Progenitor cell of endocrine pancreas (in vitro differentiated cells): ENCODE measurements around the gene POLA1. TPM values are rescaled to one million over a fixed set of nuclear protein-coding genes. Genes with fewer than 3 reads are reported as not detected.

Experiments used
- DNase-seq: peaks from one replicate; pipeline ENCODE4 v3.0.0; 2021; ENCODE audit warnings: low spot score; ENCODE audit not compliant: unreplicated experiment
- H3K27ac Mint-ChIP-seq: 2 replicates; pipeline ENCODE4 v1.8.0; 2021; ENCODE audit warnings: mild to moderate bottlenecking, moderate library complexity, mixed read lengths
- H3K27me3 Mint-ChIP-seq: 2 replicates; pipeline ENCODE4 v1.8.0; 2021; ENCODE audit warnings: mixed read lengths
- H3K36me3 Mint-ChIP-seq: 2 replicates; pipeline ENCODE4 v1.8.0; 2022; ENCODE audit warnings: mixed read lengths; ENCODE audit not compliant: insufficient read depth
- H3K4me1 Mint-ChIP-seq: 2 replicates; pipeline ENCODE4 v1.8.0; 2021; ENCODE audit warnings: low read depth, mixed read lengths
- H3K4me3 Mint-ChIP-seq: 2 replicates; pipeline ENCODE4 v1.8.0; 2021; ENCODE audit warnings: low read depth, mild to moderate bottlenecking, moderate library complexity, mixed read lengths
- H3K9me3 Mint-ChIP-seq: 2 replicates; pipeline ENCODE4 v1.8.0; 2021; ENCODE audit warnings: low read depth, mixed read lengths
- total RNA-seq: library from RNA; stranded (reverse); gene quantifications from 2 replicates; pipeline ENCODE4 v1.2.1, GENCODE V29; 2021
- TF ChIP-seq, protein P1 (sequence below): fragments of 200-600 bp; sonication (generic); IDR thresholded peaks from one replicate; pipeline ENCODE4 v1.5.0; 2021; ENCODE audit warnings: antibody characterized with exemption, mild to moderate bottlenecking; ENCODE audit not compliant: unreplicated experiment

The POLA1 gene
- total RNA-seq, 1 donor from 2014 or later: 44.8 TPM

DNA sequence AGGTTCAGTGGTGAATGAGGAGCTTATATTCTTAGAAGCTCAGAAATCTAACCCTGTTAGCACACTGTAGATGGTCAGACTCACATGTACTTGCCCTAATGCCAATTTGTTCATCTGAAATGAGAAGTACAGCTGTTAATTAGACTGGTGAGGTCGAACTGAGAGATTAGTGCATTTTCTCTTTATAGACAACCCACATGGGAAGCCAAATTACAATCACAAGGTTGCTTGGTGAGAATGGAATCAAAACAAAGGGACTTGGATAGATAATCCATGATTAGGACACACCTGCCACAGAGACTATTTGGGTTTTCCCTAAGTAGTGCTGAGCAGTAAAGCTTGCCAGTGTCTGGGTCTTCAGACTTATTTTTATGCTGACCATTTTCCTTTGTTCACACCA, 88.3 kb downstream of the POLA1 start:
- no peak overlapping the region for H3K27ac Mint-ChIP-seq
- H3K4me1 Mint-ChIP-seq: no peaks in the 10 kb centered on the region
- peaks cover 7% of the 10 kb centered on the region for H3K9me3 Mint-ChIP-seq

DNA sequence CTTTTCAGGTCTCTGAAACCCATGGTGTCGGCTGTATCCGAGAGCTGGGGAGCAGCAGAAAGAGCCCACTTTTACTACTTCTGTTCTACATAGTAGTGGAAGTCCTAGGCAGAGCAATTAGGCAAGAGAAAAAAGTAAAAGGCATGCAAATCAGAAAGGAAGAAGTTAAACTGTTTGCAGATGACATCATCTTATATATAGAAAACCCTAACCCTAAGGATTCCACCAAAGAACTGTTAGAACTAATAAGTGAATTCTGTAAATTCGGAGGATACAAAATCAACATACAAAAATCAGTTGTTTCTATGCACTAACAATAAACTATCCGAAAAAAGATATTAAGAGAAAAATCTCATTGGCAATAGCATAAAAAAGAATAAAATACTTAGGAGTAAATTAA, 95.3 kb downstream of the POLA1 start:
- Mint-ChIP-seq H3K27me3 (no peaks in the 10 kb centered on the region), H3K4me1 (no peaks in the 10 kb centered on the region), H3K27ac (no peak overlapping the region), H3K4me3 (no peak overlapping the region), H3K36me3 (peaks cover 27% of the 10 kb centered on the region), H3K9me3 (peaks cover 9% of the 10 kb centered on the region)
- no peak for DNase-seq
- TF ChIP-seq, protein P1, sequence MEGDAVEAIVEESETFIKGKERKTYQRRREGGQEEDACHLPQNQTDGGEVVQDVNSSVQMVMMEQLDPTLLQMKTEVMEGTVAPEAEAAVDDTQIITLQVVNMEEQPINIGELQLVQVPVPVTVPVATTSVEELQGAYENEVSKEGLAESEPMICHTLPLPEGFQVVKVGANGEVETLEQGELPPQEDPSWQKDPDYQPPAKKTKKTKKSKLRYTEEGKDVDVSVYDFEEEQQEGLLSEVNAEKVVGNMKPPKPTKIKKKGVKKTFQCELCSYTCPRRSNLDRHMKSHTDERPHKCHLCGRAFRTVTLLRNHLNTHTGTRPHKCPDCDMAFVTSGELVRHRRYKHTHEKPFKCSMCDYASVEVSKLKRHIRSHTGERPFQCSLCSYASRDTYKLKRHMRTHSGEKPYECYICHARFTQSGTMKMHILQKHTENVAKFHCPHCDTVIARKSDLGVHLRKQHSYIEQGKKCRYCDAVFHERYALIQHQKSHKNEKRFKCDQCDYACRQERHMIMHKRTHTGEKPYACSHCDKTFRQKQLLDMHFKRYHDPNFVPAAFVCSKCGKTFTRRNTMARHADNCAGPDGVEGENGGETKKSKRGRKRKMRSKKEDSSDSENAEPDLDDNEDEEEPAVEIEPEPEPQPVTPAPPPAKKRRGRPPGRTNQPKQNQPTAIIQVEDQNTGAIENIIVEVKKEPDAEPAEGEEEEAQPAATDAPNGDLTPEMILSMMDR: no peak

More for the DNA sequence above, 88.3 kb downstream of the POLA1 start:
- TF ChIP-seq, protein P1: no peak
- Mint-ChIP-seq H3K4me3 (no peak overlapping the region), H3K27me3 (no peaks in the 10 kb centered on the region), H3K36me3 (peaks cover 24% of the 10 kb centered on the region)
- DNase-seq: no peak

DNA sequence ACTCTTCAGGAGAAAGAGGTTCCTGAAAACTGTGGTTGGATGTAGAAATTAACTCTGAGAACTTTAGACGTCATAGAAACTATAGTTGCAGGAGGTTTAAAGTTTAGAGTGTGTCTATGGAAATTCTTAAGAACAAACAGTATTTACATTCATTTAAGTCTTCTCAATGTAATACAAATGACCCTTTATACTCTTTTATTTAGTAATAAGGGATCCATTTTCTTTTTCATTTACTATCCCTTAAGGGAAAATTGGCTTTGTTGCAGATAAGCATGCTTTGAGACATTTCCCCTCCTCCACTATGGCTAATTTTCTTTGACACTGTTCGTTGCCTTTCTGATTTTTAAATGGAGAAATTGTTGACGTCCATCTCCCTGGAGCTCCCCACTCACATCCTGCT, 96.4 kb downstream of the POLA1 start:
- peaks cover 9% of the 10 kb centered on the region for H3K9me3 Mint-ChIP-seq
- peaks cover 31% of the 10 kb centered on the region for H3K36me3 Mint-ChIP-seq
- TF ChIP-seq, protein P1: no peak
- H3K27me3 Mint-ChIP-seq: no peaks in the 10 kb centered on the region
- no peaks in the 10 kb centered on the region for H3K4me1 Mint-ChIP-seq
- H3K27ac Mint-ChIP-seq: no peak overlapping the region
- H3K4me3 Mint-ChIP-seq: no peak overlapping the region
- no peak for DNase-seq

DNA sequence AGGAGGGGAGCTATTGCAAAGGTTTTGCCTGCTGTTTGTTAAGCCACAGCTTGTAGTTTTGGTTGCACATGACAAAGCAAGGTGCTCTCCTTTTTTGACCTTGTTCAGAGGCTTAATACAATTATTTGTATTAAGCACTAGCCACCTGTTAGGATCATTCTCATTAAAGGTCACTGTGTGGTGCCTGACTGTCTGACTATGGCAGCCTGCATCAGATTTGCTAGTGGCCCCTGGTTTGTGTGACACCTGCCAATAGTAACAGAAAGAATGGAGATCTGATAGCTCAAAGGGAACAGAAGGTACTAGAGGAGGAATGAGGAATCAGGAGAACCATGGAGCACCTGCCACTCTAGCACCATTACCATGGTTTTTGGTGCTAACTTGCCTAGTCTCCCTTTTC, 102.5 kb downstream of the POLA1 start:
- Mint-ChIP-seq H3K4me1 (peaks cover 3% of the 10 kb centered on the region), H3K36me3 (peaks cover 12% of the 10 kb centered on the region), H3K27ac (no peak overlapping the region), H3K4me3 (no peak overlapping the region), H3K9me3 (no peaks in the 10 kb centered on the region), H3K27me3 (no peaks in the 10 kb centered on the region)
- DNase-seq: no peak
- TF ChIP-seq, protein P1: no peak

DNA sequence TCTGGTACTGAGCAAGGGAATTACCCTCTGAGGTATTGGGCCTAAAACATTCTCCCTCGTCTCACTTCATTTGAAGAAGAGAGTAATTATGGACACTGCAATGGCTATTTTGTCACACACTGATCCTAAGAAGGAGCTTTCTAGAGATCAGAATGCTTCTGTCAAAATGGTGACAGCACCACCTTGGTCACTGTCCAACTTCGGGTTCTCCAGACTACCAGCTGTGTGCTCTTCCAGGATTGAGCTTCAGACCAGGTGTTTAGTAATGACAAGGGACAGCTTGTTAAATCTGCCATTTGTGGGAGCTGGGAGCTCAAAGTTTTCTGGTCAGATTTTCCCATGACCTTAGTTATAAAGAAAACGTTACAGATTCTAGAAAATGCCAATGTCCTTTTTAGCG, 105.4 kb downstream of the POLA1 start:
- H3K27me3 Mint-ChIP-seq: no peaks in the 10 kb centered on the region
- H3K36me3 Mint-ChIP-seq: peaks cover 7% of the 10 kb centered on the region
- peaks cover 3% of the 10 kb centered on the region for H3K4me1 Mint-ChIP-seq
- H3K4me3 Mint-ChIP-seq: no peak overlapping the region
- no peaks in the 10 kb centered on the region for H3K9me3 Mint-ChIP-seq
- TF ChIP-seq, protein P1: no peak
- no peak overlapping the region for H3K27ac Mint-ChIP-seq
- DNase-seq: no peak
